OCI-M2 (cell line): ENCODE measurements around the gene OSBPL3.

Experiments used
- DNase-seq: peaks from one replicate; lab custom pipeline; 2025; ENCODE audit not compliant: unreplicated experiment; lab: John Stamatoyannopoulos, UW

OSBPL3 gene

DNA sequence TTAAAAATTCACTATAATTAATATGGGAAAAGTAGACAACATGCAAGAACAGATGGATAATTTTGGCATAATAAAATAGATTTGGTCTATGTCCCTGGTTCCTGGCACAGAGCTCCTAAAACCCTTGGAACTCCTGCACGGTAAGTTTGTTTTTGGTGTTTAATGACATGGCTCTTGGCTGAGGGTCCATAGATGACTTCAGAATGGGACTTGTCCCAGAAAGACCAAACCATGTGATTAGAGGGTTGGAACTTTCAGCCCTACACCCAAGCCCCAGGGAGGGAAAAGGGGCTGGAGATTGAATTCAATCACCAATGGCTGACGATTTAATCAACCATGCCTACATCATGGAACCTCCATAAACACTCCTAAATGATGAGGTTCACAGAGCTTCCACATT lies 210.1 kb downstream of the OSBPL3 start:
- no peak for DNase-seq

DNA sequence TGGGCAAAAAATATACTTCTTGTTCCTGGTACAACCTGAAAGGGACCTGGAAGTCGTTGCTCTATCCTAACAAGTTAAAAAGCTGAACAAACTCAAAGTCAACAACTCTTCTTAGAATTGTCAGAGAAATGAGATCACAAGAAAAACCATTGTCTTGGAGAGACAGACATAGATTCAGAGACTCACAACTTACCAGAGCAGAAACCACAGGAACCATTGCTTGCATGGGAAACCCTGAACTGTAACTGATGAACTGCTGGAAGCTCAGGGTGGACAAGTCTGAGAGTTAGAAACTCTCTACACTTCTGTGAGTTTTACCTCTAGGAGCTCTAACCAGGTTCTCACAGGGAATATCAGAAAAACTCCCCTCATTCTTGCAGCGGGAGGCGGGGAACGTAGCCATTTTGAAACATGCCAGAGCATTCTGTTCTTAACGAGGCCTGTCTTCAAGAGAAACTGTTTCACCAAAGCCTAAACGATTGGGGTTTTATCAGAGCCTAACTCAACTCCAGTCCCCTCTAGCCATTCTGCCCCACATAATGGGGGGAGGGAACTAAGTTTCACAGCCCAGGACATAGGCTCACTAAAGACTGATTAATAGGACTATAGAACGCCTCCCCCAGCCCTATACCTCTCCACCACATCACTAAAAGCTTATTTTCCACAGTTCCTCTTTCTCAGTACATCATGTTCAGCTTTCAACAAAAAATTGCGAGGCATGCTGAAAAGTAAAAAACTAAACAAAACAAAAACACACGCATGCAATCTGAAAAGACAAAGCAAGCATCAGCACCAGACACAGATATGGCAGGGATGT lies 210.8 kb downstream of the OSBPL3 start:
- no peak for DNase-seq

DNA sequence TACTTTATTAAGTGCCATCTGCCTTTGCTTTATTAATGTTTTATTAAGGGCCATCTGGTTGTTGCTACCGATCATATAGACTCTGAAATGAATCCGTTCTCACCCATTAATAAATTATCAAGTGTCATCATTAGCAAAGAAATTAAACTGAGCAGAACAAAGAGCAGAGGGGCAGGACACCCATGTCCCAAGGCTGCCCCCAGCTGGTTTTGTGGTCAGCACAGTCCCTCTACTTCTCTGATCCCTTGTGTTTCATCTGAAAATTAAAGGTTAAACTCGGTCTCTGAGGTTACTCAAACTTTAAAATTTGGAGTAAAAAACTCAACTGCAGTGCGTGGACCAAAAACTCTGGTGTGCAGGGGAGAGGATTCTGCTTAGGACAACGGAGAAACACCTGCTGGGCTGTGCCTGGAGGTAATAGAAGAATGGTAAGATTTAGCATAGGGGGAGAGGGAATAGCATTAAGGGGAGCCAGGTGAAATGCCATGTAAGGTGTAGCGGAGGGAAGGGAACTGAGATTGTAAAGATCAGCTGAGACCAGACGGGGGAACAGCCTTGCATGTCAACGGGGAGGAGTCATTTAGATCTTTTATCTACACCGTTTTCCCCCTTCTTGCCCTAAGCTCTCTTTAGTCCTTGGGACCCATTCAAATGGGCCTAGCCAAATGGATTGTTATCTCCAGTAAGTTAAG lies 212.0 kb downstream of the OSBPL3 start:
- no peak for DNase-seq

DNA sequence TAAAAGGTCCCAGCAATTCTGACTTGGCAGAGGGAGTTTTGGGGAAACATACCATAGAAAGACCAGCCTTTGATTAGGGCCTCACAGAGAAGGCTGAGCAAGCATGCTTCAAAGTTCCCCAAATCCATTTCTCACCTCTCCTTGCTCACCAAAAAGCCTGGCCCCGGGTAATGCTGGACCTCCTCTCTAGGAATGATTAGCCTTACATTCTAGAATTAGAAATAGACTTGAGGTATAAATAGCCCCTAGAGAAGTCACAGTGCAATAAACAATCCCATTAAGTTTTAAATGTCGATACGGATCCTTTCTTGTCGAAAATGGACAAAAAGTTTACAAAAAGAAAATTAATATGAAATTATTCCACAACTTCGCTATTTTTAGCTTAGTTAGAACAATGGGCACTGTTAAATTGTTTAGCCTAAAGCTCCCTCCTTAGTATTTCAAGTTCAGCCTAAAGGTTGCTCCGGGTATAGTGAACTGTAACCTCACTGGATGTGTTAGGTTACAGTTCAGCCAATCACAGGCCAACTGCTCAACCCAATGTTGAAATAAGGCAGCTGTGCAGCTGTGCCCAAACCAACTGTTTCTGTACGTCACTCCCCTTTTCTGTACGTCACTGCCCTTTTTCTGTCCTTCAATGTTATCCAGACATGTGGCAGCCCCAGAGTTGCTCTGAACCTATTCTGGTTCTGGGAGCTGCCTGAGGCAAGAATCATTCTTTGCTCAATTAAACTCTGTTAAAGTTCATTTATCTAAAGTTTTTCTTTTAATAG lies 214.8 kb downstream of the OSBPL3 start:
- DNase-seq = no peak

DNA sequence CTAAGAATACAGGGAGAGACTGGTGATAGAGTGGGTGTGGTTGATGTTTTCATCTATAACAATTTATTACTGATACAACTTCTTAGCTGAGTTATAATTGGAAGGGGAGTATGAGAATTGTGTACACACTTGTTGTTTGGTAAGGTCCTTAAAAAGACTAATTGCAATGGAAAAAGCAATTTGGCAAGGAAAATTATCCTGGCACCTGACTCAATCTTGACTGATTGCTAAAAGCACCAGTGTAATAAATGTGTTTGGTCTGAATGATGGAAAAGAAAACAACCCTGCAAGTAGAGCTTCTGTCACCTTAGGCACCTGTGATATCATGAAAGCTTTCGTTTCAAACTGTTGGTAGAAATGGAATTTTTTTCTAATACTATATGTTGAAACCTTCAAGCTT lies 216.0 kb downstream of the OSBPL3 start:
- no peak for DNase-seq

DNA sequence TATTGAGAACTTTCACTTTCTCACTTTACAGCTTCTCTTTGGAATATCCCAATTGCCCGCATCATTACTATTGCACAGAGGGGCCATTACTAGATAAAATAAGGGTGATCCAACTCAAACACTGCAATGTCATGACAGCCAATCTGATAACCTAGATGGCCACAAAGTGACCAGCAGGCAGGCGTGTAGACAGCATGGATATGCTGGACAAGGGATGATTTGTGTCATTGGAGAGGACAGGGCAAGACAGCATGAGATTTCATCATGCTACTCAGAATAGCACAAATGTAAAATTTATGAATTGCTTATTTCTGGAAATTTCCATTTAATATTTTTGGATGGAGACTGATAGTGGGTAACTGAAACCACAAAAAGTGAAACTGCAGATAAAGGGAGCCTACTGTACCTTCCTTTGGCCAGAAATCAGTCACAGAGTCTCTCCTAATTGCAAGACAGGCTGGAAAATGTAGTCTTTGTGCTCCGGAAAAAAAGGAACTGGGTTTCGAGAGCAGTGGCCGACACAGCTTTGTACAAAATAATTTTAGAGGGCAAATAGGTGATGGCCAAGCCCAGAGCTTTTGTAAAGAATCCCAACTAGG lies 216.6 kb downstream of the OSBPL3 start:
- DNase-seq = no peak

DNA sequence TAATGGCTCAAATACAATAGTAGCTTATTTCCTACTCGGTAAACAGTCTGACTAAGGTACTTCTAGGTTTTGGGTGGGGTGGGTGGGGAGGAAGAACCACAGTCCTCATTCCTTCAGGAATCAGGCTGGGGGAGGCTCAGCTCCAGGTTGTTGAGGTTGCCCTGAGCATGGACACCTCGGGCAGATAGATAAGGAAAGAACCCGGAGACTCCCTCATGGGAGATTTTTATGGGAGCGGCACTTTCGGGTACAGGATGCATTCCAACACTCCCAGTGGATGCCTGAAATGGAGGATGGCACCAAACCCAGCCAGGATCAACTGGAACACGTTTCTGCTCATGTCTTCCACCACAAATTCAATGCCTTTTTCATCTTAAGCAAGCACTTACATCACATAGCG lies 217.2 kb downstream of the OSBPL3 start:
- DNase-seq = no peak

DNA sequence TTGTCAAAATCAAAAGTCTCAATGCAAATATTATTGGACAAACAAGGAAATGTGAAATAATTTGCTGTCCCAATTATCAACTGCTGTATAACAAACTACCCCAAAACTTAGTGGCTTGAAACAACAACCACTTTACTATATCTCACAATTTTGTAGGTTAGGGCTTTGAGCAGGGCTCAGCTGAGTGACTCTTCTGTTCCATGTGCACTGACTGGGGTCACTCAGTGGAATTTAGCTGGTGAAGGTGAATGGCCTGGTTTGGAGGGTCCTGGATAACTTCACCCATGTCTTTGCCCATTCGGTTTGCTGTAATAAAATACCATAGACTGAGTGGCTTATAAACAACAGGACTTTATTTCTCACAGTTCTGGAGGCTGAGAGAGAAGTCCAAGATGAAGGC lies 219.0 kb downstream of the OSBPL3 start:
- DNase-seq = no peak

DNA sequence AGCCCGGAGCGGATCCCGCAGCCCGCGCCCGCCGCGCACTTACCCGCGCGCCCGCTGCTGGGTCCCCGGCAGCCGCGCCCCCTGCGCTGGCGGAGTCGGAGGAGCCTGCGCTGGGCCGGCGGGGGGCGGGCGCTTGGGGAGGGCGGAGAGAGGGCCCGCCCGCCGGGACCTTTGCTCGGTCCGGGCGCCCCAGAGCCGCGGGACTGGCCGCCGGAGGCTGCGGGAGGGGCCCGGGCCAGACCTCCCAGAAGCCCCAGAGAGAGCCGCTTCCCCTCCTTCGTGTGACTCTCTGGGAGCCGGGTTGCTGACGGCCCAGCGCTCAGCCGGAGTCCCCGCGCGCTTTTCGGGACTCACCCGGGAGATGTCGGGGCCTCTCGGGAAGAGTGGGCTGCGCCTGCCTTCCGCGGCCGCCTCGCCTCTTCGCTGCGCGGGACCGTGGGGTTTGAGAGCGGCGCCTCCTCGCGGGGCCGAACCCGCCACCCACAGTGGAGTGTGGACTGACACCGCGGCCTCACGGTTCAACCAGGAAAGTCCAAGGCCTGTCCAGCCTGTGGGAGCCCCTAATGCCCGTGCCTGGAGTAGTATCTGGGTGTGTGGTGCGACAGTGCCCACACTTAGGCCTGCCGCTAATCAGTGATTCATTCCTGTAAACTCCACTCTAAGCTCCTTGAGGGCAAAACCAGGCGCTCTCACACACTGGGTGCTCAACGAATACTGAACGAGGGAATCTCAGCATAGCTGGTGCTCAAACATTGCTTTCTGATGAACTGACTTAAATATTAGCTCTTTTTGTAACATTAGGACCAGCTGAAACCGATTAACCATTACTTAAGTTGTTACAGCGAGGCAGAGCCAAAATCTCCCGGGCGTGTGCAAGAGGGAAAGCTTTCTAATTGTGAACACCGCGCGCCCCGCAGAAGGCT lies 222.4 kb downstream of the OSBPL3 start, which contains the start of gene GSDME:
TSS of gene GSDME (minus strand) at position 112 of the 923 bp plus-strand sequence. CDS start 7,690 bp downstream, outside the sequence.
- no peak for DNase-seq

DNA sequence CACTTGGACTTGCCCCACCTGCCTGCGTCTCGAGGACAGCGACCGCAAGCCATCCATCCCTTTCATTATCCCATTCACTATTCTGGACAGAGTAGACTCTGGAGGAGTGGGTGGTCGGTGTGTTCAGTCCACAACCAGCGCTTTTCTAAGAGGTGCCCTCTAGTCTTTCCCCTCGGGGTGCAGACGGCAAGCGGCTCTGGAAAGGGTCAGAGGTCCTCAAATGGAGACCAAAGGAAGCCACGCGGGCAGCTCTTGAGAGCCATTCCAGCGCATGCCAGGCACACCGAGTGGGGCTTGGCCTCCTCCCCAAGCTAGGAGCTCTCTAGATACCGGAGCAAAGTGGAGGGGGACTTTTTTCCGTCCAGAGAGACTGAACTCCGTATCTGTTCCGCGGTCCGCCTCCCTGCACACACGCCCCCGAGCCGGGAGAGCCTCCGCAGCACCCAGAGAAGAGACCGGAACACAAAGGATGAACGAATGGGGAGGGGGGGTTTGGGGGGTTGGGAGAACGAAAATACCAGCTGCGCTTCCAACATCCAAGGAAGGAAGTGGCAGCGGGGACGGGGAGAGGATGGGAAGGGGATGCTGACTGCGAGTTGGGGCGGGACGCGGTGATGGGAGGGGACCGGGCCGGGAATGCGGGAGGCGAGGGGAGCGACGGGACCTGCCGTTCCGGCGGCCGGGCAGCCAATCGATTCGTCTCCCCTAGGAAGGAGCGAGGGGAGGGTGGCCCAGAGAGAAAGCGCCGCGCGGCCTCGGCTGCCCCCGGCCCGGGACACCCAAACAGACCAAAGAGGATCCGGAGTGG lies 223.2 kb downstream of the OSBPL3 start:
- DNase-seq = no peak

DNA sequence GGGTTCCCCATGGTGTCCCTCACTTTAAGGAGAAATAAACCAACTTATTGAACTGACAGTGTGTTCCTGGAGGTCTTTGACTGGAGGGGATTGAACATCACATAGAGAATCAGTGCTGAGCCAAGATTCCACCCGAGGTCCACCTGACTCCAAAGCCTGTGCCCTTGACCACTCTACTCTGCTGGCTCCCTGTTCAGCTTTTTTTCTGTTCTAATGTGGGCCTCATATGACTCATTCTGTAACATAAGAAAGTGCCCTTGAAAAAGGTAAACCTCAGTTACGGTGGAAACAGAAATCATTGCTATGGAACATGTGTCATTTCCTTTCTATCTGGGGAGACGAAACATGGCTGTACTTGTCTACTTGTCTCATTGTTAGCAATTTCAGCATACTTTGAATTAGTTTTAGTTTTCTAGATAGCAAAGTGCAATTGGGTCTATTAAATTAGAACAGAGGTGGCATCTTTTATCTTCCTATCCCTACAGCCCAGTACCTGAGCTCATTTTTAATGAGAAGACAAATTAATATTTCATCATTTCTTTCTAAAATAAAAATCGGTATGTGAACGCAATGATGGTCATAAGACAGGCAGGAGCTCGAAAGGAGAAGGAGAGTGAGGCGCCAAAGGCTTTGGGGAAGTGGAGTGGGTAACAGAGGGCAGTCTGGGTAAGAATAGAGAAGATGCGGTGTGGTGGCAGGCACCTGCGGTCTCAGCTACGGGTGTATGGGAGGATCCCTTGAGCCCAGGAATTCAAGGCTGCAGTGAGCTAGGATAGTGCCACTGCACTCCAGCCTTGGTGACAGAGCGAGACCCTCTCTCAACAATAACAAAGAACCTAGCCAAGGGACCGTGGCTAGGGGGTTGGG lies 224.2 kb downstream of the OSBPL3 start:
- no peak for DNase-seq

DNA sequence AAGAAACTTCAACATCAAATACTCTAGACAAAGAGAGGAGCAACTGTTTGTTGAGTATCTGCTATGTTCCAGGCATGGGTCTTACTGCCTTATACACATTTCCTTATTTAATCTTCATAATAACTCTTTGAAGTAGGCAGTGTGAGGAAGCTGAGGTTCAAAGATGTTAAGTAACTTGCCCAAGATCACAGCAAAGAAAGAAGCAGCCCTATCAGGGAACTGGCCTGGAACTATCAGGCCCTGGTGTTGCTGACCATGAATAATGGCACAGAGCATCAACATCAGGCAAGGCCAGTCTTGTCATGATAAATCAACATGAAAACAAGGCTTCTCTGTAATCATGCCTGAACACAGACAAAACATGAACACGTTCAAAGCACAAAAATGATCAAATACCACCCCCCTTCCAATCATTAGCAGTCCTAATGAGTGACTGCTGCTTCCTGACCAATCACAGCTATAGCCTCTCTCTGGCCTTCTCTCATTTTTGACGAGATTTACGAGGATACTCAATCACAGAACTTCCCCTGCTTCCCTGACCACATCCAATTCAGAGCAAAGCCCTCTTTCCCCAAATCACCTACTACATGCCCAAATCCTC lies 225.0 kb downstream of the OSBPL3 start:
- no peak for DNase-seq

DNA sequence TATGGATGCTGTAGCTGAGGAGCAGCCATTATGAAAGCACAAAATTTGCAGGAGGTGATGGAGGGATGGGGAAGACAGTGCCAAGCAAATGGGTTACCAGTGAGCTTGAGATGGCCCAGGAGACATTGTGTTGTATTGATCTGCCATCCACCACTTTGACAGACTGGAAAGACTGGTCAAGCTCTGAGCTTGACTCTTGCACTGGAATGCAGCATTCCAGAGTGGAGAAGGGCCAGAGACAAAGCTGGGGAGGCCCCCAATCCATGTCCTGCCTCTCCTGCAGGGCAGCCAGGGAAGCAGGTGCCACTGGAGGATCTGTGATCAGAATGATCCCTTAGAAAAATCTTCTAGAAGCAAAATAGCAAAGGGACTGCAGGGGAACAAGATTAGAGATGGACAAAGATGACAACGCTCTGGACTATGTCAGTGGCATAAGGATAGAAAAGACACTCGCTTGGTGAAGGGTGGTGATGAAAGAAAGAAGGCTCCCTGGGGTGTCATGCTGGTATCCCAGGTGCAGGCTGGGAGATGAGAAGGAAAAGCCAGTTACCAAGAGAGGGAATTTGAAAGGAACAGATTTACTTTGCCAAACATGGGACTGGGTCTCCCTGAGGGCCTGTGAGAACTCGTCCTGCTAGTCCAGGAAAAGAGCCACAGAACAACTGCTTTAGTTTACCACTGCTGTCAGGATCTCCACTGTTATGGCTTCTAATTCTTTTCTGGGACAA lies 227.7 kb downstream of the OSBPL3 start:
- no peak for DNase-seq

DNA sequence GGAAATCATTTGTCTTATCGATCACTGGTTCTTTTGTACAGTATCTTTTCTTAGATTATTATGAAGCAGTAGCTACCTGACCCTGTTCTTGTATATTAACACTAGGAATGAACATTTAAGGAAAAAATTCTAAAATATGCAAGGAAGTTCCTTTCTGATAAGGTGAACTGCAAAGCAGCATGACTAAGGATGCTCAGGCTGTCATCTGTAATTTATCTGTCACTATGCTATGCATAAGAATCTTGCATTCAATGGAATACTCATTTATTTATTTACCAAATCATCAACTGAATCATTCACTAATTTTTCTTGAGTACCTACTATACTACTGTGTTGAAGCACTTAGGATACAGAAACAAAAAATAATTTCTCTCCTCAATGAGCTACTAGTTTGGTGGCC lies 228.5 kb downstream of the OSBPL3 start:
- DNase-seq = no peak

DNA sequence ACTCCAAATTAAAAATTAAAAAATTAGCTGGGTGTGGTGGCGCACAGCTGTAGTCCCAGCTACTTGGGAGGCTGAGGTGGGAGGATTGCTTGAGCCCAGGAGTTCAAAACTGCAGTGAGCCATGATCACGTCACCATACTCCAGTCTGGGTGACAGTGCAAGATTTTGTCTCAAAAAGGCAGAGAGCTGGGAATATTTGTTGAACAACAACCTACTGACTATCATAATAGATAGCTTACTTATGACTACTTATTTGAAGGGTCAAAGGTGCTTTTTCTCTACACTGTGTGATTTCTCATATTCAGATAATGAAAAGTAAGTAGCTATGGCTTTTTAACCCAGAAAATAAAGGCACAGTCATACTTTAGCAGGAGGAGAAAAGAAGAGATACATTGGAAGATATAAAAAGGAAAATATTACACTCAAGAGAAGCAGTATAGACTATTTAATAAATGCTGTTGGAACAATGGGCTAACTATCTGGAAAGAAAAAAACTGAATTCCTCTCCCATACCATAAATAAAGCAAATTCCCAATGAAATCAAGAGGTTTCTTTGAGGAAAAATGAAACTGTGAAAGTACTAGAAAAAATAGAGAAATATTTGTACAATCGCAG lies 229.4 kb downstream of the OSBPL3 start:
- DNase-seq = no peak

DNA sequence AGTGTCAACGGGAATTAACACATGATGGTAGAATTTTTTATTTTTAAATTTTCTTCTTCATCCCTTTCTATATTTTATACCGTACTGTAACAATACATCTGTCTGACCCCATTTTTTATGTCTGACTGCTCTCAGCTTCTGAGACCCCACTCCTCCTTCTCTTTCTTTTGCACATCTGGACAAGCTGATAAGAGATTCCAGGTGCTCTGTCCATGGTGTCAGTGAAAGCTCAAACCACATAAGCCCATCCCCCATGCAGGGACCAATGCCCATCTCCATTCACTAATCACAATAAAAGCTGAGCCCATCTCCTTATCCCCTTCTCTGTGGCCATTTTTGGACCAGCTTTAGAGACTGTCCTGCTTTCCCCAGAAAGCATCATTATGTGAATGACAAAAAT lies 231.5 kb downstream of the OSBPL3 start:
- DNase-seq = no peak
